Retina (tissue), 1 donor: ENCODE results near the gene POP7.
"Not testable (repeated sequence)": the region's sequence is repeated elsewhere in the genome, so short reads cannot be mapped to it uniquely, and the experiment has no call there.

Experiments
- DNase-seq: peaks from one replicate; pipeline ENCODE4 v3.0.0-alpha.2; 2016

POP7 gene

GRCh38 chr7:100705753-100706671 is at the start of gene POP7:
Gene POP7, plus strand, starts transcription at chr7:100706121. Its CDS starts 710 bp downstream, at chr7:100706831.
- DNase-seq, result peak; percentile 97

- DNase-seq, result not testable (repeated sequence)
Observed at GRCh38 chr7:100662194-100662776, 43.6 kb upstream of the POP7 start.

GRCh38 chr7:100665168-100665726 is 40.7 kb upstream of the POP7 start:
- DNase-seq, result no peak

- DNase-seq, result no peak
Observed at GRCh38 chr7:100667331-100668068, 38.4 kb upstream of the POP7 start.

- no peak for DNase-seq
Observed at GRCh38 chr7:100668069-100668449, 37.9 kb upstream of the POP7 start.

- not testable (repeated sequence) for DNase-seq
Observed at GRCh38 chr7:100669106-100669505, 36.8 kb upstream of the POP7 start.

- DNase-seq, result no peak
Observed at GRCh38 chr7:100670074-100670473, 35.8 kb upstream of the POP7 start.

- DNase-seq, result no peak
Observed at GRCh38 chr7:100671353-100672327, 34.3 kb upstream of the POP7 start.

- peak; percentile 100 for DNase-seq
Observed at GRCh38 chr7:100673302-100673941, 32.5 kb upstream of the POP7 start, which contains the start of gene GNB2. Gene GNB2, plus strand, starts transcription at chr7:100673740. Its CDS starts 2,526 bp downstream, at chr7:100676266.

- no peak for DNase-seq
Observed at GRCh38 chr7:100673942-100674410, 31.9 kb upstream of the POP7 start.

GRCh38 chr7:100674411-100675104 is 31.4 kb upstream of the POP7 start:
- peak; percentile 74 for DNase-seq

GRCh38 chr7:100675105-100675451 is 30.8 kb upstream of the POP7 start:
- DNase-seq, result no peak

- peak; percentile 78 for DNase-seq
Observed at GRCh38 chr7:100675581-100676350, 30.2 kb upstream of the POP7 start.

- no peak for DNase-seq
Observed at GRCh38 chr7:100676501-100677306, 29.2 kb upstream of the POP7 start.

- no peak for DNase-seq
Observed at GRCh38 chr7:100677308-100678267, 28.3 kb upstream of the POP7 start.

- no peak for DNase-seq
Observed at GRCh38 chr7:100678291-100678984, 27.5 kb upstream of the POP7 start.
